Right lobe of liver (tissue), 4 donors: Measurements from ENCODE around the gene FRS2.

Experiments used
- POLR2A ChIP-seq: fragments of 450-650 bp; IDR thresholded peaks from one replicate; pipeline ENCODE4 v1.6.1; 2017; ENCODE audit warnings: antibody characterized with exemption, mild to moderate bottlenecking
- TF ChIP-seq, protein P1 (sequence below), 4 donors: fragments of 200-600 bp in 3 of 4; fragments of 450-650 bp in 1 of 4; IDR thresholded peaks; one replicate each; pipeline versions ENCODE4 v1.5.1 to v1.8.0; 2016 to 2022; ENCODE audit warnings: antibody characterized with exemption in 4 of 4, mild to moderate bottlenecking in 2 of 4
- donor health status: DM: no; HTN: no; CAD: no.
- donor health status: DM: no; HTN: no; CAD: no.
- donor health status: DM: no; HTN: yes; CAD: no.

DNA sequence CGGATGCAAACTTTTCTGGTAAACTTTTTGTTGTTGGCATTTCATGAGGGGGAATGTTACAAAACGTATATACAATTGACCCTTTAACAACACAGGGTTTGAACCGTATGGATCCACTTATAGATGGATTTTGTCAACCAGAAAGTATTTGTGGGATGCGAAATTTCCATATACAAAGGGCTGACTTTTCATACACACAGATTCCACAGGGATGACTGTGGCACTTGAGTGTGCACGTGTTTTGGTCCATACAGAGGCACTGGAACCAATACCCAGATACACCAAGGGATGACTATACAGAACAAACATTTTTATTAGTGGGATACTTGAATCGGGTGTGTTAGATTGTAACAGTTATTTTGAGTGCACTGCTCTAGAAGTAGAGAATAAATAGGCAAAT is 85.3 kb downstream of the FRS2 start:
- TF ChIP-seq, protein P1, sequence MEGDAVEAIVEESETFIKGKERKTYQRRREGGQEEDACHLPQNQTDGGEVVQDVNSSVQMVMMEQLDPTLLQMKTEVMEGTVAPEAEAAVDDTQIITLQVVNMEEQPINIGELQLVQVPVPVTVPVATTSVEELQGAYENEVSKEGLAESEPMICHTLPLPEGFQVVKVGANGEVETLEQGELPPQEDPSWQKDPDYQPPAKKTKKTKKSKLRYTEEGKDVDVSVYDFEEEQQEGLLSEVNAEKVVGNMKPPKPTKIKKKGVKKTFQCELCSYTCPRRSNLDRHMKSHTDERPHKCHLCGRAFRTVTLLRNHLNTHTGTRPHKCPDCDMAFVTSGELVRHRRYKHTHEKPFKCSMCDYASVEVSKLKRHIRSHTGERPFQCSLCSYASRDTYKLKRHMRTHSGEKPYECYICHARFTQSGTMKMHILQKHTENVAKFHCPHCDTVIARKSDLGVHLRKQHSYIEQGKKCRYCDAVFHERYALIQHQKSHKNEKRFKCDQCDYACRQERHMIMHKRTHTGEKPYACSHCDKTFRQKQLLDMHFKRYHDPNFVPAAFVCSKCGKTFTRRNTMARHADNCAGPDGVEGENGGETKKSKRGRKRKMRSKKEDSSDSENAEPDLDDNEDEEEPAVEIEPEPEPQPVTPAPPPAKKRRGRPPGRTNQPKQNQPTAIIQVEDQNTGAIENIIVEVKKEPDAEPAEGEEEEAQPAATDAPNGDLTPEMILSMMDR (IDR thresholded peaks at IDR 0.05), result no peak
- no peak for TF ChIP-seq POLR2A
